HepG2 (cell line): ENCODE results near the gene CAMK2D.

Source experiments
- FOXC1 ChIP-seq: sonication (generic); formaldehyde crosslinking; IDR thresholded peaks from 2 replicates; pipeline ENCODE4 v1.8.0; 2022; ENCODE audit warnings: mild to moderate bottlenecking, missing genetic modification reagents, borderline replicate concordance
- NFE2L1 ChIP-seq: sonication (generic); formaldehyde crosslinking; IDR thresholded peaks from 2 replicates; pipeline ENCODE4 v1.4.0; 2020; ENCODE audit warnings: missing genetic modification reagents, mild to moderate bottlenecking, borderline replicate concordance
- POLR2A ChIP-seq, 2 experiments: IDR thresholded peaks; 2 replicates each; pipeline ENCODE4 v1.6.1; 2011; ENCODE audit warnings: low read depth in 2 of 2, low read length in 2 of 2, mild to moderate bottlenecking in 1 of 2, moderate library complexity in 1 of 2; ENCODE audit not compliant: insufficient read depth in 1 of 2
- RFX5 ChIP-seq: IDR thresholded peaks from 2 replicates; pipeline ENCODE4 v1.6.1; 2011; ENCODE audit warnings: low read depth, low read length, improper control_type of control experiment
- RXRA ChIP-seq: sonication (generic); formaldehyde crosslinking; IDR thresholded peaks from 2 replicates; pipeline ENCODE4 v1.5.1; 2020; ENCODE audit warnings: missing genetic modification reagents
- SALL2 ChIP-seq: sonication (generic); formaldehyde crosslinking; IDR thresholded peaks from 2 replicates; pipeline ENCODE4 v1.8.1; 2023; ENCODE audit warnings: mild to moderate bottlenecking, missing genetic modification reagents, inconsistent platforms
- TAF1 ChIP-seq: sonication (generic); formaldehyde crosslinking; IDR thresholded peaks from 2 replicates; pipeline ENCODE4 v1.4.0; 2020; ENCODE audit warnings: missing genetic modification reagents
- TCF12 ChIP-seq, 2 experiments: fragments of 450-650 bp in 1 of 2; sonication (generic) in 1 of 2; formaldehyde crosslinking in 1 of 2; IDR thresholded peaks; 2 replicates each; pipeline versions ENCODE4 v1.6.1 to v1.8.0; 2017 to 2022; ENCODE audit warnings: antibody characterized with exemption in 1 of 2, mild to moderate bottlenecking in 1 of 2, missing genetic modification reagents in 1 of 2, moderate library complexity in 1 of 2
- ZFP1 ChIP-seq: IDR thresholded peaks from 2 replicates; pipeline ENCODE4 v1.6.1; 2016
- ZHX2 ChIP-seq, 2 experiments: sonication (generic) in 1 of 2; formaldehyde crosslinking in 1 of 2; IDR thresholded peaks; 2 replicates each; pipeline versions ENCODE4 v1.6.1 to v1.9.0; 2014 to 2022; ENCODE audit warnings: antibody characterized with exemption in 1 of 2, borderline replicate concordance in 1 of 2, inconsistent platforms in 1 of 2, low read depth in 1 of 2, missing genetic modification reagents in 1 of 2
- ZNF530 ChIP-seq: sonication (generic); formaldehyde crosslinking; IDR thresholded peaks from 2 replicates; pipeline ENCODE4 v1.5.0; 2020; ENCODE audit warnings: low read depth, mild to moderate bottlenecking, missing genetic modification reagents
- ZNF775 ChIP-seq: sonication (generic); formaldehyde crosslinking; IDR thresholded peaks from 2 replicates; pipeline ENCODE4 v1.4.0; 2020; ENCODE audit warnings: missing genetic modification reagents, mild to moderate bottlenecking, moderate library complexity, borderline replicate concordance
- TF ChIP-seq, protein P1 (sequence below): sonication (generic); formaldehyde crosslinking; IDR thresholded peaks from 2 replicates; pipeline ENCODE4 v1.8.0; 2022; ENCODE audit warnings: low read depth, missing genetic modification reagents
- TF ChIP-seq, protein P2 (sequence below): sonication (generic); formaldehyde crosslinking; IDR thresholded peaks from 2 replicates; pipeline ENCODE4 v1.5.0; 2020; ENCODE audit warnings: mild to moderate bottlenecking, missing genetic modification reagents, moderate library complexity

DNA sequence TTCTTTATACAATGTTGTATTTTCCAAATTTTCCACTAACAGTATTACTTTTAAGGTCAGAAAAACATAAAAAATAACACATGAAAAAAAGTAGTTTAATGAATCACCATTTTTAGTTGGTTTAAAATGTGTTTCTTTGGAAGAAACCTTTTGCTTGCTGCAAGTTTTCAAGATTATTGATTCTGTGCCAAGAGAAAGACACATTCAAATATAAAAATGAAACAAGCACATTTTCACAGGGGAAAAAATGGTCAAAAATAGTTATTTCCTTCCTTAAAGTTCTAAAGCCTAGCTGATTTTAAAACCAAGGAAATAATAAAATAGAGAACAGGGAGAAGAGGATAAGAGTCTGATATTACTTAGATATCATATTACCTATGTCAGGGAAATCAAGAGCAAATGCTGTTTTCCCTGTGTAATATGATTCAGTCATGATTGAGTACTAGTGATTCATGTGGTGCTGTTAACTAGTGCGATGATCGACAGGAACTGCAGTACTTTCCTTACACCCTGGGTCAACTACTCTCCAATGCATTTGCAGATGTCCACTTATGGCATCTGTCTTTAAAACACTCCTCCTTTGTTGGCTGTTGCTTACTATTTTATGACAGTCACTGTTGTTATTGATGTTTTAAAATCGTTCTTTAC is 103.8 kb downstream of the CAMK2D start:
- TF ChIP-seq ZNF530 (CRISPR knock-in tag) = no peak
- no peak for TF ChIP-seq ZHX2 (IDR thresholded peaks at IDR 0.05; ENCODE audit: low read depth)
- TF ChIP-seq ZHX2 (CRISPR knock-in tag; IDR thresholded peaks at IDR 0.05; ENCODE audit: borderline replicate concordance) = no peak
- TF ChIP-seq ZFP1 (CRISPR knock-in tag) = no peak
- TF ChIP-seq, protein P1, sequence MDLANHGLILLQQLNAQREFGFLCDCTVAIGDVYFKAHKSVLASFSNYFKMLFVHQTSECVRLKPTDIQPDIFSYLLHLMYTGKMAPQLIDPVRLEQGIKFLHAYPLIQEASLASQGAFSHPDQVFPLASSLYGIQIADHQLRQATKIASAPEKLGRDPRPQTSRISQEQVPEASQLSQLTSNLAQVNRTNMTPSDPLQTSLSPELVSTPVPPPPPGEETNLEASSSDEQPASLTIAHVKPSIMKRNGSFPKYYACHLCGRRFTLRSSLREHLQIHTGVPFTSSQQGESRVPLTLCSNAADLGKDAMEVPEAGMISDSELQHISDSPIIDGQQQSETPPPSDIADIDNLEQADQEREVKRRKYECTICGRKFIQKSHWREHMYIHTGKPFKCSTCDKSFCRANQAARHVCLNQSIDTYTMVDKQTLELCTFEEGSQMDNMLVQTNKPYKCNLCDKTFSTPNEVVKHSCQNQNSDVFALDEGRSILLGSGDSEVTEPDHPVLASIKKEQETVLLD (CRISPR knock-in tag) = no peak
- TF ChIP-seq, protein P2, sequence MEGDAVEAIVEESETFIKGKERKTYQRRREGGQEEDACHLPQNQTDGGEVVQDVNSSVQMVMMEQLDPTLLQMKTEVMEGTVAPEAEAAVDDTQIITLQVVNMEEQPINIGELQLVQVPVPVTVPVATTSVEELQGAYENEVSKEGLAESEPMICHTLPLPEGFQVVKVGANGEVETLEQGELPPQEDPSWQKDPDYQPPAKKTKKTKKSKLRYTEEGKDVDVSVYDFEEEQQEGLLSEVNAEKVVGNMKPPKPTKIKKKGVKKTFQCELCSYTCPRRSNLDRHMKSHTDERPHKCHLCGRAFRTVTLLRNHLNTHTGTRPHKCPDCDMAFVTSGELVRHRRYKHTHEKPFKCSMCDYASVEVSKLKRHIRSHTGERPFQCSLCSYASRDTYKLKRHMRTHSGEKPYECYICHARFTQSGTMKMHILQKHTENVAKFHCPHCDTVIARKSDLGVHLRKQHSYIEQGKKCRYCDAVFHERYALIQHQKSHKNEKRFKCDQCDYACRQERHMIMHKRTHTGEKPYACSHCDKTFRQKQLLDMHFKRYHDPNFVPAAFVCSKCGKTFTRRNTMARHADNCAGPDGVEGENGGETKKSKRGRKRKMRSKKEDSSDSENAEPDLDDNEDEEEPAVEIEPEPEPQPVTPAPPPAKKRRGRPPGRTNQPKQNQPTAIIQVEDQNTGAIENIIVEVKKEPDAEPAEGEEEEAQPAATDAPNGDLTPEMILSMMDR = no peak
- TF ChIP-seq TAF1 (CRISPR knock-in tag) = no peak
- no peak for TF ChIP-seq FOXC1 (CRISPR knock-in tag)
- TF ChIP-seq NFE2L1 (CRISPR knock-in tag) = no peak
- TF ChIP-seq RXRA (CRISPR knock-in tag) = no peak
- no peak for TF ChIP-seq RFX5
- TF ChIP-seq POLR2A (IDR thresholded peaks at IDR 0.05; ENCODE audit: insufficient read depth in 1 of 2, low read depth in 2 of 2, low read length in 2 of 2) = no peak
- TF ChIP-seq SALL2 (CRISPR knock-in tag) = no peak
- no peak for TF ChIP-seq TCF12 (IDR thresholded peaks at IDR 0.05)
- no peak for TF ChIP-seq TCF12 (CRISPR knock-in tag; IDR thresholded peaks at IDR 0.05)
- TF ChIP-seq ZNF775 (CRISPR knock-in tag) = no peak
